ENCODE measurements around the gene RGS10.
A peak's percentile ranks its signal among the peaks of the same experiment; 100 is the strongest.

RGS10 gene

DNA sequence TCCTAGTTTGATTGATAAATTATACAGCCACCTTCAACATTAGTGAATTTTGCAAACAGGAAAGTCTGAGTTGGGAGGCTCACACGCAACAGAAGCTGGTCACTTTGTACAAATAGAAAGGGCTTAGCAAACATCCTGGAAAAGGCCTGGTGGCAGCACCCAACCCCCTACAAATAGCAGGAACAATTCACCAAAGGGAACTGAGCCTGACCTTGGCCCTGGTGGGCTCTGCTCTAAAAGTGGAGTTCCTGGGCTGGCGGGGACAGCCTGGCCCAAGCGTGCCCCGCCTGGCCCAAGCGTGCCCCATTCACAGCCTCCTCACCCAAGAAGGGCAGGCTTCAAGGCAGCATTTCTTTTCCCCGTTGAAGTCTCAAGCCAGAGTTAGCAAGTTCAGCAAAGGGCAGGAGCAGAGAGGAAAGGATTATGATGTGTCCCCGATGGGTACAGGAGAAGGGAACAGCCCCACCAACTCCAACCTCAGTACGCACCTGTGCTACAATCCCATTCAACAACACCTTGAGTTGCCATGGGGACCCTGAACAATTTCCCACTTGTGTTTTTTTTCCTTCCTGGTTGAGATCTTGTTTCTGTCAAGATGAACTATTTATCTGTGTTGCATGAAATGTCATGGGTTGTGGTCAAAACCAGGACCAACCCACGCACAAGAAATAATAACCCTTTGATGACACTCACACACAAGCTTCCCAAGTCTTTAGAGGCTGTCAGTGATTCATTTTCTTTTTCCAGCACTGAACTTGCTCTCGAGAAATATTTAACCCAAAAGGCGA is 43.4 kb downstream of the RGS10 start:
- Mint-ChIP-seq H3K9me3 (no peaks in the 10 kb centered on the region), H3K27ac (peak overlapping the region; percentile 78), H3K4me1 (peaks cover 86% of the 10 kb centered on the region), H3K4me3 (no peak overlapping the region), H3K27me3 (ENCODE audit: low read depth, poor library complexity) (peaks cover 7% of the 10 kb centered on the region), H3K36me3 (ENCODE audit: low read depth) (no peaks in the 10 kb centered on the region)
- TF ChIP-seq, protein P1, sequence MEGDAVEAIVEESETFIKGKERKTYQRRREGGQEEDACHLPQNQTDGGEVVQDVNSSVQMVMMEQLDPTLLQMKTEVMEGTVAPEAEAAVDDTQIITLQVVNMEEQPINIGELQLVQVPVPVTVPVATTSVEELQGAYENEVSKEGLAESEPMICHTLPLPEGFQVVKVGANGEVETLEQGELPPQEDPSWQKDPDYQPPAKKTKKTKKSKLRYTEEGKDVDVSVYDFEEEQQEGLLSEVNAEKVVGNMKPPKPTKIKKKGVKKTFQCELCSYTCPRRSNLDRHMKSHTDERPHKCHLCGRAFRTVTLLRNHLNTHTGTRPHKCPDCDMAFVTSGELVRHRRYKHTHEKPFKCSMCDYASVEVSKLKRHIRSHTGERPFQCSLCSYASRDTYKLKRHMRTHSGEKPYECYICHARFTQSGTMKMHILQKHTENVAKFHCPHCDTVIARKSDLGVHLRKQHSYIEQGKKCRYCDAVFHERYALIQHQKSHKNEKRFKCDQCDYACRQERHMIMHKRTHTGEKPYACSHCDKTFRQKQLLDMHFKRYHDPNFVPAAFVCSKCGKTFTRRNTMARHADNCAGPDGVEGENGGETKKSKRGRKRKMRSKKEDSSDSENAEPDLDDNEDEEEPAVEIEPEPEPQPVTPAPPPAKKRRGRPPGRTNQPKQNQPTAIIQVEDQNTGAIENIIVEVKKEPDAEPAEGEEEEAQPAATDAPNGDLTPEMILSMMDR (IDR thresholded peaks at IDR 0.05): no peak
- no peak for DNase-seq

DNA sequence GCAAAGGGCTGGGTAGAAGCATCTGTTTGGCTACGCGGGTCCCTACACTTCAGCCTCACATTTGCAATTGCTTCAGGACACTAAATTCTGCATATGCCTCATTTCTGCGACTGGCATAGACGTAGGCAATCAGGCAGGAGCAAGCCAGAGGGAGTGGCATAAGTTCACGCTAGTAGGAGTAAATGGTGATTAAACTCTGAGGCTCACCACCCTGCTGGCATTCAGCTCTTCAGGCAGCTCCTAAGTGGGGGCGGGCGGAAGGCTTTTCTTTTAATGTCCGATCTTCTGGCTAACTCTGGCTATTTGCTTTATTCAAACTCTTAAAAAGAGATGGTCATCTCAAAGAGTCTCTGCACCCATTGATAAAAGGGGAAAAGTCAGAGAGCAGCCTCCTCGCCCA is 45.3 kb downstream of the RGS10 start:
- H3K27ac Mint-ChIP-seq: no peak overlapping the region
- TF ChIP-seq, protein P1 (IDR thresholded peaks at IDR 0.05): no peak
- peaks cover 80% of the 10 kb centered on the region for H3K4me1 Mint-ChIP-seq
- no peaks in the 10 kb centered on the region for H3K9me3 Mint-ChIP-seq
- no peaks in the 10 kb centered on the region for H3K36me3 Mint-ChIP-seq (ENCODE audit: low read depth)
- peaks cover 5% of the 10 kb centered on the region for H3K27me3 Mint-ChIP-seq (ENCODE audit: low read depth, poor library complexity)
- H3K4me3 Mint-ChIP-seq: no peak overlapping the region
- DNase-seq: no peak

DNA sequence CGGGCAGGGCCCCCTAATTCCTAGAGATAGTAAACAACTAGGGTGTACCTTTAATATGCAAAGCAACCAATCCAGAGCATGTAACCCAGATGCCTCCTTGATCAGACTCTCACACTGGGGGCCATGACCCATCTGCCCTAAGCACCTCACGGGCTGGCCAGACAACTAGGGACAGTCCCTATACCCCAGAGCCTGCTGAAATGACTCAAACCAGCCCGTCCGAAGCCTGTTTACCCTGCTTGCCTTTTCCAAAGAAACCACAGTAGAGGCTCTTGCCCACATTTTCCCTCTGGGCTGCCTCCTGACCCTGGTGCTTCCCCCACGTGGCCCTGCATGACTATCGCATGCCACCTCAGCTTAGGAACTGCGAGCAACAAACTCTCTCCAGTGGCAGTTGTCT is 46.2 kb downstream of the RGS10 start:
- no peak for DNase-seq
- Mint-ChIP-seq H3K36me3 (ENCODE audit: low read depth) (no peaks in the 10 kb centered on the region), H3K4me1 (peaks cover 82% of the 10 kb centered on the region), H3K9me3 (no peaks in the 10 kb centered on the region), H3K27me3 (ENCODE audit: low read depth, poor library complexity) (peaks cover 5% of the 10 kb centered on the region), H3K4me3 (no peak overlapping the region), H3K27ac (no peak overlapping the region)
- TF ChIP-seq, protein P1 (IDR thresholded peaks at IDR 0.05): no peak

DNA sequence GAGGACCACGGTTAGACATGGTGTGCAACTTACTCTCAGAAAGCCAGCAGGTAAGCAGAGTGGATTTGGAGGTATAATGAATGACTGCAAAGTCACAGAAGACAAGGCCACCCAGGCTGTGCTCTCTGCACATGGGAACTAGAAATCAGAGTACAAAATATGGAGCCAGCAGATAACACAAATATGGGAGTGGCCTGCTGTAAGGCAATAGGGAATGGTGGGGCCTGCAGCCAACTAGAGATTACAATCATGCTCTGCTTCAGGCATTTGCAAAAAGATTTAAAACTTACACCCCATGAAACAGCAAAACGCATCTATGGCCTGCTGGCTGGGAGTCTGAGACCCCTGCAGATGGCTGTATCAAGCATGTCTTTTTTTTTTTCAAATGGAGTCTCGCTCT is 47.0 kb downstream of the RGS10 start:
- TF ChIP-seq, protein P1 (IDR thresholded peaks at IDR 0.05): no peak
- H3K27ac Mint-ChIP-seq: no peak overlapping the region
- peaks cover 75% of the 10 kb centered on the region for H3K4me1 Mint-ChIP-seq
- peaks cover 5% of the 10 kb centered on the region for H3K27me3 Mint-ChIP-seq (ENCODE audit: low read depth, poor library complexity)
- no peak overlapping the region for H3K4me3 Mint-ChIP-seq
- no peaks in the 10 kb centered on the region for H3K36me3 Mint-ChIP-seq (ENCODE audit: low read depth)
- H3K9me3 Mint-ChIP-seq: no peaks in the 10 kb centered on the region
- DNase-seq: no peak

DNA sequence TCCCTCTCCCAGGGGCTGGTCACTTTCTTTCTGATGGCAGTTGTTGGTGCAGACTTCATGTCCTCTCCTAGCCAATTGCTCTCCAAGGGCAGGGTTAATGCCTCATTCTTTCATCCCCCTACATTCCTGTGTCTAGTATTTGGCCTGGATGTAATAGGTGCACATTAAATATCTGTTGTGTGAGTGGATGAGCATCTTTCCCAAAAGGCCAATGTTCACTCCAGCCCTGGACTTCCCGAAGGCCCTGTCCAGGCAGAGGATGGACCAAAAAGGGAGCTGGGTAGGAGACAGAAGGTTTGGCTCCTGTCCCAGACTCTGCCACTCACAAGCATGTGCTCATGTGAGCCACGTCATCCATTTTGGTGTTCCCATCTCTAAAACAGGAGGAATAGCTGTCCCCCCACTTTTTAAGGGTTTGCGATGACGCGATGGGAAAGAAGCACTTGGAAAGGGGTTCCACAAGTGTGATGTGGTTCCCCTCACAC is 47.5 kb downstream of the RGS10 start:
- H3K27ac Mint-ChIP-seq: peak overlapping the region; percentile 74
- peaks cover 70% of the 10 kb centered on the region for H3K4me1 Mint-ChIP-seq
- no peak overlapping the region for H3K4me3 Mint-ChIP-seq

More for the DNA sequence above, 47.5 kb downstream of the RGS10 start:
- TF ChIP-seq, protein P1 (IDR thresholded peaks at IDR 0.05): no peak
- Mint-ChIP-seq H3K9me3 (no peaks in the 10 kb centered on the region), H3K27me3 (ENCODE audit: low read depth, poor library complexity) (peaks cover 5% of the 10 kb centered on the region), H3K36me3 (ENCODE audit: low read depth) (no peaks in the 10 kb centered on the region)
- DNase-seq: no peak

Measured in nephron progenitor cell (in vitro differentiated cells).